B cell (primary cell): Measurements from ENCODE around the gene RARS2. TPM values are rescaled to one million over a fixed set of nuclear protein-coding genes. Genes with fewer than 3 reads are reported as not detected.

ENCODE experiments used
- ATAC-seq: fragments of 200-7000 bp; cut with Tn5 transposase; one replicate; pipeline ENCODE4 v1.10.0; 2021; ENCODE audit warnings: low read depth, mild to moderate bottlenecking, moderate number of reproducible peaks, moderate library complexity
- CTCF ChIA-PET: fragments of 350-600 bp; sonication (Branson Sonifier 250); formaldehyde crosslinking; loops from one replicate; lab custom pipeline; 2021; ENCODE audit warnings: antibody characterized with exemption, inconsistent platforms; lab: Charles Lee
- POLR2A ChIA-PET: fragments of 350-600 bp; sonication (Branson Sonifier 250); formaldehyde crosslinking; loops from one replicate; lab custom pipeline; 2021; ENCODE audit warnings: antibody characterized with exemption; lab: Charles Lee
- DNase-seq: peaks from one replicate; pipeline ENCODE4 v3.0.0; 2013
- H2AFZ ChIP-seq: 2 replicates; pipeline ENCODE4 v1.6.1; 2012; ENCODE audit warnings: mild to moderate bottlenecking, low read depth, low read length; ENCODE audit not compliant: insufficient read depth, poor library complexity, severe bottlenecking
- H3K27ac ChIP-seq, 2 donors: 1 replicate in 1 of 2; 2 replicates in 1 of 2; pipeline ENCODE4 v1.5.1; 2012 to 2013; ENCODE audit warnings: low read length in 2 of 2, mild to moderate bottlenecking in 2 of 2, moderate library complexity in 1 of 2
- H3K27me3 ChIP-seq, 4 experiments: fragments of 200-600 bp in 1 of 4; sonication (generic) in 1 of 4; replicated peaks in 1 of 4; 1 replicate in 2 of 4; 2 replicates in 2 of 4; pipeline versions ENCODE4 v1.6.1 to v1.7.0; 2013 to 2016; ENCODE audit warnings: low read length in 3 of 4, mild to moderate bottlenecking in 2 of 4, mixed read lengths in 1 of 4, moderate library complexity in 1 of 4; ENCODE audit not compliant: insufficient read depth in 4 of 4, control insufficient read depth in 3 of 4; ENCODE audit errors: control extremely low read depth in 1 of 4
- H3K36me3 ChIP-seq, 2 experiments: replicated peaks in 1 of 2; 1 replicate in 1 of 2; 2 replicates in 1 of 2; pipeline versions ENCODE4 v1.6.1 to v1.7.1; 2013; ENCODE audit warnings: low read length in 1 of 2; ENCODE audit not compliant: insufficient read depth in 2 of 2, control insufficient read depth in 1 of 2; ENCODE audit errors: control extremely low read depth in 1 of 2, extremely low read depth in 1 of 2
- H3K4me1 ChIP-seq, 2 donors: fragments of 200-600 bp in 1 of 2; sonication (generic) in 1 of 2; 1 replicate in 1 of 2; 2 replicates in 1 of 2; pipeline versions ENCODE4 v1.5.1 to v1.6.1; 2013 to 2017; ENCODE audit warnings: low read length in 2 of 2; ENCODE audit not compliant: control insufficient read depth in 2 of 2, insufficient read depth in 2 of 2
- H3K4me2 ChIP-seq: replicated peaks from 2 replicates; pipeline ENCODE3; 2012; ENCODE audit warnings: mild to moderate bottlenecking, low read depth, low read length; ENCODE audit not compliant: poor library complexity, severe bottlenecking
- H3K4me3 ChIP-seq, 5 experiments: fragments of 200-600 bp in 1 of 5; sonication (generic) in 1 of 5; 1 replicate in 3 of 5; 2 replicates in 2 of 5; pipeline versions ENCODE4 v1.5.1 to v1.7.0; 2011 to 2016; ENCODE audit warnings: low read length in 4 of 5, mild to moderate bottlenecking in 4 of 5, low read depth in 2 of 5, control low read depth in 1 of 5, moderate library complexity in 1 of 5; ENCODE audit not compliant: insufficient read depth in 1 of 5; ENCODE audit errors: control extremely low read depth in 1 of 5, extremely low read depth in 1 of 5
- H3K79me2 ChIP-seq: fragments of 200-600 bp; sonication (generic); one replicate; pipeline ENCODE4 v1.6.0; 2016; ENCODE audit warnings: low read length; ENCODE audit not compliant: control insufficient read depth, insufficient read depth
- H3K9ac ChIP-seq: fragments of 200-600 bp; sonication (generic); 2 replicates; pipeline ENCODE4 v1.6.1; 2017; ENCODE audit warnings: mild to moderate bottlenecking, low read length, moderate library complexity
- H3K9me3 ChIP-seq, 3 donors: one replicate each; pipeline versions ENCODE4 v1.6.1 to v1.7.1; 2013; ENCODE audit warnings: low read length in 2 of 3; ENCODE audit not compliant: control insufficient read depth in 2 of 3, insufficient read depth in 1 of 3; ENCODE audit errors: control extremely low read depth in 1 of 3
- H4K20me1 ChIP-seq: 2 replicates; pipeline ENCODE4 v1.6.0; 2012; ENCODE audit warnings: mild to moderate bottlenecking, low read length; ENCODE audit not compliant: insufficient read depth, control insufficient read depth, poor library complexity, severe bottlenecking
- H3K27ac Mint-ChIP-seq: one replicate; pipeline ENCODE4 v1.8.0; 2021; ENCODE audit warnings: mixed read lengths
- H3K27me3 Mint-ChIP-seq: one replicate; pipeline ENCODE4 v1.8.0; 2021; ENCODE audit warnings: mixed read lengths
- H3K4me1 Mint-ChIP-seq: one replicate; pipeline ENCODE4 v1.8.0; 2021; ENCODE audit warnings: mixed read lengths
- H3K4me3 Mint-ChIP-seq: one replicate; pipeline ENCODE4 v1.8.0; 2021; ENCODE audit warnings: mixed read lengths
- H3K9me3 Mint-ChIP-seq: one replicate; pipeline ENCODE4 v1.8.0; 2022; ENCODE audit warnings: mixed read lengths; ENCODE audit not compliant: insufficient read depth
- CTCF ChIP-seq: fragments of 200-600 bp; IDR thresholded peaks from one replicate; pipeline ENCODE4 v1.8.0; 2022; ENCODE audit warnings: antibody characterized with exemption, mild to moderate bottlenecking
- EZH2 ChIP-seq: IDR thresholded peaks from 2 replicates; pipeline ENCODE4 v1.6.1; 2012; ENCODE audit warnings: borderline replicate concordance, low read depth, mild to moderate bottlenecking, moderate library complexity, low read length; ENCODE audit not compliant: insufficient read depth, poor library complexity, severe bottlenecking
- WGBS: methylation state at CpG from one replicate; pipeline ENCODE4 v1.1.5; 2013; ENCODE audit warnings: missing lambda C conversion rate; ENCODE audit not compliant: insufficient coverage; 5-methylcytosine and 5-hydroxymethylcytosine counted together
- intact Hi-C: fragments of 100-400 bp; cut with micrococcal nuclease; formaldehyde crosslinking; loops from one replicate; pipeline ENCODE4 v1.10.0; 2022
- polyA plus RNA-seq: library from polyadenylated mRNA; depleted of rRNA; stranded (reverse); fragments of >200 nt; gene quantifications from 2 replicates; pipeline ENCODE4 v1.2.3, GENCODE V29; 2012
- total RNA-seq, 2 donors: library from RNA; stranded (reverse); fragments of 120-200 nt in 1 of 2; gene quantifications; 1 replicate in 1 of 2; 2 replicates in 1 of 2; pipeline versions ENCODE4 v1.2.3 to v1.2.4, GENCODE V29; 2013 to 2022

The RARS2 gene
- total and polyA plus RNA-seq, 2 donors (not counting 1 experiment from before 2014, with no cell fraction given), result 7.1 to 38.7 TPM

- Histone ChIP-seq H3K27ac (no peak overlapping the region), H3K4me3 (no peak overlapping the region), H4K20me1 (no peaks in the 10 kb centered on the region), H3K36me3 (peaks cover 1 to 15% of the 10 kb centered on the region in 2 experiments), H3K27me3 (no peaks in the 10 kb centered on the region), H3K4me2 (no peak overlapping the region), H3K9ac (no peak overlapping the region), H3K79me2 (no peaks in the 10 kb centered on the region), H3K4me1 (no peaks in the 10 kb centered on the region), H3K9me3 (no peaks in the 10 kb centered on the region), H2AFZ (no peak overlapping the region)
- H3K4me1 Mint-ChIP-seq, result no peaks in the 10 kb centered on the region
- no CpG with 5 or more reads among the region's 1 CpG for WGBS
- no peaks in the 10 kb centered on the region for H3K9me3 Mint-ChIP-seq
- intact Hi-C loops, result no loop called here
- H3K27ac Mint-ChIP-seq, result no peak overlapping the region
- no peak overlapping the region for H3K4me3 Mint-ChIP-seq
- POLR2A ChIA-PET, result no interaction called here
- TF ChIP-seq CTCF, result no peak
- TF ChIP-seq EZH2, result no peak
- no peak for DNase-seq
- CTCF ChIA-PET, result no interaction called here
- H3K27me3 Mint-ChIP-seq, result no peaks in the 10 kb centered on the region
- no peak for ATAC-seq
These were observed 47.3 kb upstream of the RARS2 start for GRCh38 chr6:87637106-87637505.

GRCh38 chr6:87636315-87636714 lies 46.5 kb upstream of the RARS2 start:
- intact Hi-C loops, result no loop called here
- Histone ChIP-seq H3K27ac (no peak overlapping the region), H3K9me3 (no peaks in the 10 kb centered on the region), H3K36me3 (peaks cover 1 to 13% of the 10 kb centered on the region in 2 experiments), H3K79me2 (no peaks in the 10 kb centered on the region), H2AFZ (no peak overlapping the region), H3K4me1 (no peaks in the 10 kb centered on the region), H3K4me3 (no peak overlapping the region), H3K27me3 (no peaks in the 10 kb centered on the region), H3K4me2 (no peak overlapping the region), H4K20me1 (no peaks in the 10 kb centered on the region), H3K9ac (no peak overlapping the region)
- no peak overlapping the region for H3K27ac Mint-ChIP-seq
- no peaks in the 10 kb centered on the region for H3K4me1 Mint-ChIP-seq
- no CpG with 5 or more reads among the region's 1 CpG for WGBS
- no peak overlapping the region for H3K4me3 Mint-ChIP-seq
- ChIA-PET POLR2A (no interaction called here), CTCF (interaction anchor here (0.7 kb wide), 1 partner anchor 10 kb away, joined by 6 read pairs; no protein-coding TSS in a partner anchor)
- H3K9me3 Mint-ChIP-seq, result no peaks in the 10 kb centered on the region
- H3K27me3 Mint-ChIP-seq, result no peaks in the 10 kb centered on the region
- DNase-seq (no peak), ATAC-seq (no peak)
- no peak for TF ChIP-seq CTCF
- no peak for TF ChIP-seq EZH2
